AG04450 (cell line): Measurements from ENCODE around the gene SRRM4. TPM values are rescaled to one million over a fixed set of nuclear protein-coding genes. Genes with fewer than 3 reads are reported as not detected.

Experiments
- CTCF ChIA-PET: fragments of 300-600, 350-600 bp; formaldehyde crosslinking; extraction: SDS; loops from one replicate; lab custom pipeline; 2022; ENCODE audit warnings: antibody characterized with exemption, inconsistent platforms; lab: Charles Lee
- POLR2A ChIA-PET: fragments of 350-600 bp; formaldehyde crosslinking; extraction: SDS; loops from one replicate; lab custom pipeline; 2021; ENCODE audit warnings: antibody characterized with exemption, inconsistent platforms; lab: Yijun Ruan, JAX
- DNase-seq: peaks from one replicate; pipeline ENCODE4 v3.0.0-alpha.2; 2011; ENCODE audit warnings: low read depth, low spot score
- H3K27ac ChIP-seq: one replicate; pipeline ENCODE4 v1.5.1; 2012; ENCODE audit warnings: low read depth, low read length, control low read depth
- H3K27me3 ChIP-seq: one replicate; pipeline ENCODE4 v1.6.0; 2012; ENCODE audit warnings: low read length; ENCODE audit not compliant: control insufficient read depth, insufficient read depth
- H3K4me3 ChIP-seq: 2 replicates; pipeline ENCODE4 v1.5.1; 2011; ENCODE audit warnings: mild to moderate bottlenecking, low read depth, low read length, control low read depth
- H3K9me3 ChIP-seq: 2 replicates; pipeline ENCODE4 v1.5.1; 2012; ENCODE audit warnings: low read length; ENCODE audit not compliant: control insufficient read depth, insufficient read depth
- CTCF ChIP-seq: IDR thresholded peaks from 2 replicates; pipeline ENCODE4 v1.5.1; 2011; ENCODE audit warnings: low read depth, low read length, control low read depth, inconsistent platforms
- polyA plus RNA-seq: library from polyadenylated mRNA; depleted of rRNA; stranded (reverse); fragments of >200 nt; gene quantifications from 2 replicates; pipeline ENCODE4 v1.2.3, GENCODE V29; 2011

The SRRM4 gene
- polyA plus RNA-seq, 1 experiment, result not detected

- POLR2A ChIA-PET, result interaction anchor here (1.2 to 1.4 kb wide), 3 partner anchors 9 to 36 kb away, joined by 3 to 13 read pairs (median 6); no protein-coding TSS in a partner anchor
- TF ChIP-seq CTCF, result no peak
Observed at GRCh38 chr12:119179335-119180021, 198.1 kb downstream of the SRRM4 start.

GRCh38 chr12:119180380-119181040, 199.2 kb downstream of the SRRM4 start:
- H3K27ac ChIP-seq, result peak overlapping the region; percentile 91
- no peak for TF ChIP-seq CTCF
- H3K4me3 ChIP-seq, result peak overlapping the region; percentile 65
- no peaks in the 10 kb centered on the region for H3K27me3 ChIP-seq
- ChIA-PET POLR2A (no interaction called here), CTCF (no interaction called here)
- no peaks in the 10 kb centered on the region; the same call in 1 of the 2 replicates for H3K9me3 ChIP-seq
- no peak for DNase-seq

More at GRCh38 chr12:119179335-119180021, 198.1 kb downstream of the SRRM4 start:
- CTCF ChIA-PET, result interaction anchor here (0.6 kb wide), 1 partner anchor 802 kb away, joined by 3 read pairs; no protein-coding TSS in a partner anchor
- Histone ChIP-seq H3K9me3 (no peaks in the 10 kb centered on the region; the same call in 1 of the 2 replicates), H3K27me3 (no peaks in the 10 kb centered on the region), H3K27ac (peak overlapping the region; percentile 91), H3K4me3 (peak overlapping the region; percentile 65)
- no peak for DNase-seq

- DNase-seq, result no peak
- TF ChIP-seq CTCF, result no peak
- ChIA-PET CTCF (no interaction called here), POLR2A (no interaction called here)
- H3K4me3 ChIP-seq, result peak overlapping the region; percentile 65
- H3K27me3 ChIP-seq, result no peaks in the 10 kb centered on the region
- no peak overlapping the region for H3K27ac ChIP-seq
- H3K9me3 ChIP-seq, result no peaks in the 10 kb centered on the region; the same call in 1 of the 2 replicates
Observed at GRCh38 chr12:119181202-119181601, 199.9 kb downstream of the SRRM4 start.

- no peak overlapping the region for H3K27ac ChIP-seq
- no peak overlapping the region for H3K4me3 ChIP-seq
- DNase-seq, result no peak
- ChIA-PET CTCF (interaction anchor here (1.1 kb wide), 1 partner anchor 29 kb away, joined by 3 read pairs; no protein-coding TSS in a partner anchor), POLR2A (no interaction called here)
- no peaks in the 10 kb centered on the region for H3K27me3 ChIP-seq
- no peak for TF ChIP-seq CTCF
- no peaks in the 10 kb centered on the region; the same call in 1 of the 2 replicates for H3K9me3 ChIP-seq
Observed at GRCh38 chr12:119181944-119182343, 200.6 kb downstream of the SRRM4 start.
